ENCODE measurements around the gene GPR139.

Gene GPR139

GRCh38 chr16:20073203-20074098 lies at the start of gene GPR139:
GPR139 (minus strand) TSS chr16:20073890; CDS start chr16:20073616, 274 bp downstream.
- no peak within 1 kb of the TSS for H3K4me3 ChIP-seq (ENCODE audit: low read depth, low read length)
- DNase-seq (ENCODE audit: low read depth), result no peak

GRCh38 chr16:20122011-20122410 lies 48.3 kb upstream of the GPR139 start:
- no peak for DNase-seq (ENCODE audit: low read depth)

GRCh38 chr16:20114356-20114755 lies 40.7 kb upstream of the GPR139 start:
- H3K4me3 ChIP-seq (ENCODE audit: low read depth, low read length), result no peak overlapping the region
- no peak for DNase-seq (ENCODE audit: low read depth)

More at GRCh38 chr16:20122011-20122410, 48.3 kb upstream of the GPR139 start:
- H3K4me3 ChIP-seq (ENCODE audit: low read depth, low read length), result no peak overlapping the region

GRCh38 chr16:20111143-20111542 lies 37.5 kb upstream of the GPR139 start:
- no peak for DNase-seq (ENCODE audit: low read depth)
- H3K4me3 ChIP-seq (ENCODE audit: low read depth, low read length), result no peak overlapping the region

- H3K4me3 ChIP-seq (ENCODE audit: low read depth, low read length), result no peak overlapping the region
- DNase-seq (ENCODE audit: low read depth), result no peak
These were observed 33.4 kb upstream of the GPR139 start for GRCh38 chr16:20107083-20107482.

GRCh38 chr16:20104563-20105183 lies 31.0 kb upstream of the GPR139 start:
- no peak overlapping the region for H3K4me3 ChIP-seq (ENCODE audit: low read depth, low read length)
- no peak for DNase-seq (ENCODE audit: low read depth)

- no peak for DNase-seq (ENCODE audit: low read depth)
- no peak overlapping the region for H3K4me3 ChIP-seq (ENCODE audit: low read depth, low read length)
These were observed 28.8 kb upstream of the GPR139 start for GRCh38 chr16:20102521-20102920.

- no peak for DNase-seq (ENCODE audit: low read depth)
- no peak overlapping the region for H3K4me3 ChIP-seq (ENCODE audit: low read depth, low read length)
These were observed 28.3 kb upstream of the GPR139 start for GRCh38 chr16:20102021-20102420.

- no peak for DNase-seq (ENCODE audit: low read depth)
- H3K4me3 ChIP-seq (ENCODE audit: low read depth, low read length), result no peak overlapping the region
These were observed 25.7 kb upstream of the GPR139 start for GRCh38 chr16:20099375-20099774.

GRCh38 chr16:20094157-20094556 lies 20.5 kb upstream of the GPR139 start:
- DNase-seq (ENCODE audit: low read depth), result no peak
- H3K4me3 ChIP-seq (ENCODE audit: low read depth, low read length), result no peak overlapping the region

GRCh38 chr16:20089246-20089965 lies 15.7 kb upstream of the GPR139 start:
- no peak overlapping the region for H3K4me3 ChIP-seq (ENCODE audit: low read depth, low read length)
- no peak for DNase-seq (ENCODE audit: low read depth)

- H3K4me3 ChIP-seq (ENCODE audit: low read depth, low read length), result no peak overlapping the region
- DNase-seq (ENCODE audit: low read depth), result no peak
These were observed 11.0 kb upstream of the GPR139 start for GRCh38 chr16:20084624-20085226.

GRCh38 chr16:20079106-20079505 lies 5.4 kb upstream of the GPR139 start:
- DNase-seq (ENCODE audit: low read depth), result no peak
- H3K4me3 ChIP-seq (ENCODE audit: low read depth, low read length), result no peak overlapping the region

- H3K4me3 ChIP-seq (ENCODE audit: low read depth, low read length), result no peak overlapping the region
- DNase-seq (ENCODE audit: low read depth), result no peak
These were observed 1.6 kb upstream of the GPR139 start for GRCh38 chr16:20075243-20075642.

- H3K4me3 ChIP-seq (ENCODE audit: low read depth, low read length), result no peak overlapping the region
- DNase-seq (ENCODE audit: low read depth), result no peak
These were observed 655 bp upstream of the GPR139 start for GRCh38 chr16:20074099-20074991.

- no peak for DNase-seq (ENCODE audit: low read depth)
- no peak overlapping the region for H3K4me3 ChIP-seq (ENCODE audit: low read depth, low read length)
These were observed 852 bp downstream of the GPR139 start for GRCh38 chr16:20072874-20073202.

- no peak overlapping the region for H3K4me3 ChIP-seq (ENCODE audit: low read depth, low read length)
- DNase-seq (ENCODE audit: low read depth), result no peak
These were observed 1.4 kb downstream of the GPR139 start for GRCh38 chr16:20072146-20072873.

GRCh38 chr16:20064931-20065330 lies 8.8 kb downstream of the GPR139 start:
- H3K4me3 ChIP-seq (ENCODE audit: low read depth, low read length), result no peak overlapping the region
- no peak for DNase-seq (ENCODE audit: low read depth)
